ENCODE data around the gene UBA7.
"Not testable (repeated sequence)": the region's sequence is repeated elsewhere in the genome, so short reads cannot be mapped to it uniquely, and the experiment has no call there.

The UBA7 gene

GRCh38 chr3:49781415-49782199 lies 32.1 kb downstream of the UBA7 start:
- H3K27ac ChIP-seq, result no peak overlapping the region
- in situ Hi-C loops (cut with HindIII; ENCODE audit: low pct_ligation_motif_present, low sequenced_read_pairs), result no loop called here
- H3K27me3 ChIP-seq (replicated peaks), result no peaks in the 10 kb centered on the region
- no peak overlapping the region for H3K4me3 ChIP-seq (ENCODE audit: low read depth, low read length)
- TF ChIP-seq CTCF (IDR thresholded peaks at IDR 0.05; ENCODE audit: low read depth, low read length, missing control alignments), result no peak
- DNase-seq, result no peak
- H3K36me3 ChIP-seq (replicated peaks), result peaks cover 10% of the 10 kb centered on the region

GRCh38 chr3:49780975-49781365 lies 32.8 kb downstream of the UBA7 start:
- H3K27ac ChIP-seq; DNase-seq; in situ Hi-C loops (cut with HindIII; ENCODE audit: low pct_ligation_motif_present, low sequenced_read_pairs); H3K27me3 ChIP-seq (replicated peaks); H3K4me3 ChIP-seq (ENCODE audit: low read depth, low read length): not testable (repeated sequence)
- H3K36me3 ChIP-seq (replicated peaks), result peaks cover 10% of the 10 kb centered on the region

GRCh38 chr3:49780080-49780974 lies 33.4 kb downstream of the UBA7 start:
- no peak for DNase-seq
- H3K27ac ChIP-seq, result no peak overlapping the region

GRCh38 chr3:49779358-49780079 lies 34.2 kb downstream of the UBA7 start:
- H3K36me3 ChIP-seq (replicated peaks), result peaks cover 8% of the 10 kb centered on the region
- in situ Hi-C loops (cut with HindIII; ENCODE audit: low pct_ligation_motif_present, low sequenced_read_pairs), result no loop called here
- DNase-seq, result no peak
- H3K4me3 ChIP-seq (ENCODE audit: low read depth, low read length), result no peak overlapping the region
- no peak for TF ChIP-seq CTCF (IDR thresholded peaks at IDR 0.05; ENCODE audit: low read depth, low read length, missing control alignments)
- H3K27ac ChIP-seq, result no peak overlapping the region
- no peaks in the 10 kb centered on the region for H3K27me3 ChIP-seq (replicated peaks)

More at GRCh38 chr3:49780080-49780974, 33.4 kb downstream of the UBA7 start:
- H3K36me3 ChIP-seq (replicated peaks), result peaks cover 10% of the 10 kb centered on the region
- no peak overlapping the region for H3K4me3 ChIP-seq (ENCODE audit: low read depth, low read length)
- H3K27me3 ChIP-seq (replicated peaks), result no peaks in the 10 kb centered on the region
- in situ Hi-C loops (cut with HindIII; ENCODE audit: low pct_ligation_motif_present, low sequenced_read_pairs), result no loop called here
- no peak for TF ChIP-seq CTCF (IDR thresholded peaks at IDR 0.05; ENCODE audit: low read depth, low read length, missing control alignments)

GRCh38 chr3:49776101-49776500 lies 37.7 kb downstream of the UBA7 start:
- H3K27me3 ChIP-seq (replicated peaks); H3K4me3 ChIP-seq (ENCODE audit: low read depth, low read length); H3K27ac ChIP-seq; in situ Hi-C loops (cut with HindIII; ENCODE audit: low pct_ligation_motif_present, low sequenced_read_pairs); DNase-seq; H3K36me3 ChIP-seq (replicated peaks): not testable (repeated sequence)

GRCh38 chr3:49775538-49775937 lies 38.2 kb downstream of the UBA7 start:
- Histone ChIP-seq H3K36me3 (replicated peaks) (no peaks in the 10 kb centered on the region), H3K4me3 (ENCODE audit: low read depth, low read length) (no peak overlapping the region), H3K27me3 (replicated peaks) (no peaks in the 10 kb centered on the region), H3K27ac (no peak overlapping the region)
- in situ Hi-C loops (cut with HindIII; ENCODE audit: low pct_ligation_motif_present, low sequenced_read_pairs), result no loop called here
- DNase-seq, result no peak
- no peak for TF ChIP-seq CTCF (IDR thresholded peaks at IDR 0.05; ENCODE audit: low read depth, low read length, missing control alignments)
